HG02938 (cell line): ENCODE data around the gene CIRBP.

ENCODE experiments used
- ATAC-seq: cut with Tn5 transposase; IDR thresholded peaks from one replicate; pipeline ENCODE4 v1.9.1; 2021; ENCODE audit warnings: mild to moderate bottlenecking, moderate library complexity; ENCODE audit not compliant: unreplicated experiment

CIRBP gene

DNA sequence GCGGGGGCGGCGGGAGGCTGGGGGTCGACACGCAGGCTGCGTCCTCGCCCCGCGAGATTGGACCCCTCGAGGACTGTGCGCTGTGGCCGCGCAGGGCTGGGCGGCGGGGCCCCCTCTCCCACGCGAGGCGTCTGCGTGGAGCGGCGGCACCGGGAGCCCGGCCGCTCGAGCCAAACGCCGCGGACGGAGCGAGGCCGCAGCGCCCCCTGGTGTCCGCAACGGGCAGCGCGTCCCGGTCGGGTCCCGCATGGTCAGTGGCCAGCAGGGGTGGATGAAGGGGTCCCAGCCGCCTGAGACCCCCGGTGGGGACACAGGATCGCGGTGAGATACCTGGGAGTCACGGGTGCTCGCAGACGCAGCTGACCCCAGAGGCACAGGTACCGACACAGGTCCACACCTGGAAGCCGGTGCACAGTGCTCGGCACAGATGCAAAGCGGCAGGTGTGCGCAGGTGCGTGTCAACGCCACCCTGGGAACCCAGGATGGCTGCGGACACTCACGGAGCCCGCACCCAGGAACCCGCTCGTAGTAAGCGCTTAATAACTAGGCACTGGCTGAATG is 2.1 kb upstream of the CIRBP start:
- peak; percentile 10 for ATAC-seq

DNA sequence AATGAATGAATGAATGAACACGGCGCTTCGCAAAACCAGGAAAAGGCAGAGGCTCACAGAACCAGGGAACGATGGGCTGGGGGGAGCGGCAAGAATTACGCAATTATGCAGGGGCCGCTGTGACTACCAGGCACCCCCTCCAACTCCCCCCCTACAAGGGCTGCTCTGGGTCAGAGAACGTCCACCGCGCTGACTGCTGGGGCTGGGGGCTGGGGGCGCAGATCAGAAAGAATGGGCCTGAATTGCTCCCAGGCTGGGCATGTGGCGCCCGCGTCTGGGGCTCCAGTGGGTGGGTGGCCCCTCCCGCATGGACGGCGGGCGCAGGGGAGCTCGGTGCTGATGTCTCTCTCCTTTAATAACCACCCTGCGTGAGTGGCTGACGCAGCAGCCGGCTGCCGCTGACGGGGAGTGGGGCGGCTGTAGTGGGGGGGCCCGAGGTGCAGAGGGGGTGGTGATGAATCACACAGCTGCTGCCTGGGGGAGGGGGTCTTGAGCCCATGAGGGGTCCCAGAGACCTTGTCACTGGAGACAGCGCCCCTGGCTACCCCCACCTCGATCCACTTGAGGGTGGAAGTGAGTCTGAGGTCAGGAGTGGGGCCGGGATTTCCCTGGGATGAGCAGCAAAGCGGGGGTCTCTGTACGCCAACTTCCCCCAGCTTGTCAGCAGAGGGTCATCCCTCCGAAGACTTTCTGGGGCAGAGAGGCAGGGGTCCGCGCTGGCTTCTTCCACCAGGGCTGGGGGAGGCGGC is 1.5 kb upstream of the CIRBP start:
- ATAC-seq = no peak

DNA sequence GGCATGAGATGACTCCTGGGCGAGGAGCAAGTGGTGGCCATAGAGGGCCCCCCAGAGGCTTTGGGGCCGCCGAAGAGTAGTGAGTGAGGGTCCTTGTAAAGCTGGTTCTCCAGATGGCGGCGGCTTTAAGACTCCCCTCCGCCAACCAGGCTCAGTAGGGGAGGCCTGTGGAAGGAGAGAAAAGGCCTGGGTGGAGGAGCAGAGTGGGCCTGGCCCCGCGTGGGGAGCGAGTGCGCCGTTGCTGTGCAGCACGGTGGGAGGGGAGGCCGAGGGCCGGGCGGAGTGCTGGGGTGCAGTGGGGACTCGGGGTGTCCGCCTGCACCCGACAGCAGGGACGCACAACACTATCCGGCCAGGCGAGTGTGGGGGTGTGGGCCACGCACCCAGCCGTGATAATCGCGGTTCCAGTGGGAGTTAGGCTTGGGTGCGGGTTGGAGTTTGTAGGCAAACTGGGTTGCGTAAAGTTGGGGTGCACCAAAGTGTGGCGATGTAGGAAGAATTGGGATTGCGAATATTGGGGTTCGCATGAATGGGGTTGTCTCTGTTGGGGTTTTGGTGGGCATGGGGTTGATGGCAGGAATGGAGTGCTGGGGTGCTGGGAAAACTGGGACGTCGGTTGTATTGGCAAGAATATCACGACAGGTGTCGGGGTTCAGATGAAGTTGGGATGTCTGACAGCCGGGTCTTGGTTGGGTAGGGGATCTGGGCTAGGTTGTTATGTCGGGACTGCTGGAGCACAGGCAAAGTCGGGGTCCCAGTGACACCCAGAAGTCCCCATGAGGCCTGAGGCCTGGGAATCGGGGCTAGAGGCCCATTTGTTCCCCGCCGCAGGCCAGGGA is 687 bp upstream of the CIRBP start:
- no peak for ATAC-seq

DNA sequence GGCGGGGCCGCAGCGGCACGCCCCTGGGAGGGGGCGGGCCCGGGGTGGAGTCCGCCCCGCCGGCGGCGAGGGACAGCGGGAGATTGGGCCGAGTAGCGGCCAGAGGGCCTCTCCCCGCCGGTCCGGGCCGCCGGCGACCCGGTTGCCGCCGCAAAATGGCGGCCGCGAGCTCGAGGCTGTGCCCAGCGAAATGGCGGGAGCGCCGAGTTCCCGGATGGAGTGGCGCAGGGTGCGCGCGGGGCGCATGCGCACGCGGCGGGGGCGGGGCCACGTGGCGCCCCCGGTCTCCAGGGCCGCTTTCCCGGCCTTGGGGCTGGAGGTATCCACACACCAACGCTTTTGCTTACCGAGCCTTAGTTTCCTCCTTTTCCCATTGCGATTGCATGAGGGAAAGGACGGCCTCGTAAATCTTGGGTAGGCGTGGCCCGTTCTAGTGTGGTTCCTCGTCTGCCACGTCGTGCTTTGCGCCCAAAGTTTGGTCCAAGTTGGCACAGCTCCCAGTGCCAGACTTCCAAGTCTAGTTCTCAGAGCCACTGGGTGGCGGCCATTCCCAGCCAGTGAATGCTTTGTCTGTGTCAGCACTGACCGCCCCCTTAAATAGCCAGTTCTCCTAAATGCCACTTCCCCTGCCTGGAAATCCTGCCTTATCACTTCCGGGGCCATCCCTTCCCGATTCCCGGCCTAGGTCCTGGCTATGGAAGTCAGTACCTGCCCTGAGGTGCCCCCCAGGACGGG is 513 bp downstream of the CIRBP start:
- peak; percentile 19 for ATAC-seq

DNA sequence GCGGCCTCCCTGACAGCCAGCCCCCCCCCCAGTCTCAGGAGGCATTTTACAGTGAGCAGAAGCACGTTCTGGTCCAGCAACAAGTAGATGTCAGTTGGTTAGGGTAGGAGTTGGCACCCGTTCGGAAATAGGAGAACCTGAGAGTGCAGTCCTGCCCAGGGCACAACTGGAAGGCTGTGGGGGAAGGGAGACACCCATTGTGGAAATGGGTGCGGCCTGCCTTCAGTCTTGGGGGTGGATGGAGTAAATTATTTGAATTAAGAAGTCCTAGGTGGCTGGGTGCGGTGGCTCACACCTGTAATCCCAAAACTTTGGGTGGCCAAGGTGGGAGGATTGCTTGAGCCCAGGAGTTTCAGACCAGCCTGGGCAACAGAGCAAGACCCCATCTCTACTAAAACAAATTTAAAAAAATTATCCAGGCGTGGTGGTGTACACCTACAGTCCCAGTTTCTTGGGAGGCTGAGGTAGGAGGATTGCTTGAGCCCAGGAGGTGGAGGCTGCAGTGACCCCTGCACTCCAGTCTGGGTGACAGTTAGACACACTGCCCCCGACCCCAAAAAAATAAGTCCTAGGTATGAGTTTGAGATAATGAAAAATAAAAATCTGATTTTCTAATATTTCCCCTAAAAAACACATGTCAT is 1.2 kb downstream of the CIRBP start:
- no peak for ATAC-seq

DNA sequence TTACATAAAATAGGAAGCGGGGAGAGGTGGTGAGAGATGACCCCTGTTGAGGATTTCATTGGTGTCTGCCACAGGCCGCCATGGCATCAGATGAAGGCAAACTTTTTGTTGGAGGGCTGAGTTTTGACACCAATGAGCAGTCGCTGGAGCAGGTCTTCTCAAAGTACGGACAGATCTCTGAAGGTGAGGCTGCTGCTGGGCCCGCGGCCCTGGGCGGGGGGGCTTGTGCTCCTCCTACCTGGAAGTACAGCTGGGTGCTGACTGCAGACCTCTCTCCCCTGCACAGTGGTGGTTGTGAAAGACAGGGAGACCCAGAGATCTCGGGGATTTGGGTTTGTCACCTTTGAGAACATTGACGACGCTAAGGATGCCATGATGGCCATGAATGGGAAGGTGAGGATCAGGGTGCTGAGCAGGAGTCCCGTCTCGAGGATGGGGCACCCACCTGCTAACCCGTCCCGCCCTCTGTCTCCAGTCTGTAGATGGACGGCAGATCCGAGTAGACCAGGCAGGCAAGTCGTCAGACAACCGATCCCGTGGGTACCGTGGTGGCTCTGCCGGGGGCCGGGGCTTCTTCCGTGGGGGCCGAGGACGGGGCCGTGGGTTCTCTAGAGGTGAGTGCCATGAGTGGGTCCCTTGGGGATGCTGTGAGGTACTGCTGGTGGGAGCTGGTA is 1.9 kb downstream of the CIRBP start:
- ATAC-seq = no peak

DNA sequence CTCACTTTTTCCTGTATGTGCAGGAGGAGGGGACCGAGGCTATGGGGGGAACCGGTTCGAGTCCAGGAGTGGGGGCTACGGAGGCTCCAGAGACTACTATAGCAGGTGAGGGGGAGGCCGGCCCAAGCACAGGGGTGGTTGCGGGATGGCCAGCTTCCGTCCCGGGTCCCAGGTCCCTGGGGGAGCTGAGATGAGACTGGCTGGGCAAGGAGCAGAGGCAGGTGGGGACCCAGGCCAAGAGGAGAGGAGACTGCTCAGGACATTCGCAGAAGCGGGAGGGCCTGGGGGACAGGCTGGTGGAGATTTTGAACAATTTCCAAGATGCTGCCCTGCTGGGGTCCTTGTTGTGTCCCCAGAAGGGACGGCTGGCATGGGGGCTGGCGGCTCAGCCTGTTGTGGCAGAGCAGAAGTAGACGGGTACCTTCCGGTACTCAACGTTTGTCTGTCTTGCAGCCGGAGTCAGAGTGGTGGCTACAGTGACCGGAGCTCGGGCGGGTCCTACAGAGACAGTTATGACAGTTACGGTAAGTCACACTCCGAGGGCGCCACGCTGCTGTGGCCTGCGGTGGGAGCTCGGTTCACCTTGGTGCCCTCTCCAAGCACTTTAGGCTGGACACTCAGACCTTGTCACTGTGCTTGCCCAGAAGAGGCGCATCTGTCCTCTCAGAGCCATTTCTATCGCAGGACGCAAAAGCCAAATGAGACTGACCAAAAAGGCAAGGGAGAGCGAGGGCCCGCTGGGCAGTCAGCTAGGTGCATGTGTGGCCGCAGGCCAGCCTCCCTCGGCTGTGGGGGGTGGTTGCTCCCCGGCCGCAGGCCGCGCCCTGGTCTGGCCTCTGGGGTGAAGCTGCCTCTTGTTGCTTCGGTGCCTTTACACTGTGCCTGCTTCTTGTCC is 2.6 kb downstream of the CIRBP start:
- ATAC-seq = no peak

DNA sequence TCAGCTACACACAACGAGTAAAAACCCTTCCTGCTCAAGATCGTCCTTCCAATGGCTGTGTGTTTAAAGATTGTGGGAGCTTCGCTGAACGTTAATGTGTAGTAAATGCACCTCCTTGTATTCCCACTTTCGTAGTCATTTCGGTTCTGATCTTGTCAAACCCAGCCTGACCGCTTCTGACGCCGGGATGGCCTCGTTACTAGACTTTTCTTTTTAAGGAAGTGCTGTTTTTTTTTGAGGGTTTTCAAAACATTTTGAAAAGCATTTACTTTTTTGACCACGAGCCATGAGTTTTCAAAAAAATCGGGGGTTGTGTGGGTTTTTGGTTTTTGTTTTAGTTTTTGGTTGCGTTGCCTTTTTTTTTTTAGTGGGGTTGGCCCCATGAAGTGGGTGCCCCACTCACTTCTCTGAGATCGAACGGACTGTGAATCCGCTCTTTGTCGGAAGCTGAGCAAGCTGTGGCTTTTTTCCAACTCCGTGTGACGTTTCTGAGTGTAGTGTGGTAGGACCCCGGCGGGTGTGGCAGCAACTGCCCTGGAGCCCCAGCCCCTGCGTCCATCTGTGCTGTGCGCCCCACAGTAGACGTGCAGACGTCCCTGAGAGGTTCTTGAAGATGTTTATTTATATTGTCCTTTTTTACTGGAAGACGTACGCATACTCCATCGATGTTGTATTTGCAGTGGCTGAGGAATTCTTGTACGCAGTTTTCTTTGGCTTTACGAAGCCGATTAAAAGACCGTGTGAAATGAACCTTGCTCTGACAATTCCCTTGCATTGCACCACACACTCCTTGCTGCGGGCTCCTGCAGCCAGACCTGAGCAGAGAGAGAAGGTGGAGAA is 3.5 kb downstream of the CIRBP start:
- no peak for ATAC-seq

DNA sequence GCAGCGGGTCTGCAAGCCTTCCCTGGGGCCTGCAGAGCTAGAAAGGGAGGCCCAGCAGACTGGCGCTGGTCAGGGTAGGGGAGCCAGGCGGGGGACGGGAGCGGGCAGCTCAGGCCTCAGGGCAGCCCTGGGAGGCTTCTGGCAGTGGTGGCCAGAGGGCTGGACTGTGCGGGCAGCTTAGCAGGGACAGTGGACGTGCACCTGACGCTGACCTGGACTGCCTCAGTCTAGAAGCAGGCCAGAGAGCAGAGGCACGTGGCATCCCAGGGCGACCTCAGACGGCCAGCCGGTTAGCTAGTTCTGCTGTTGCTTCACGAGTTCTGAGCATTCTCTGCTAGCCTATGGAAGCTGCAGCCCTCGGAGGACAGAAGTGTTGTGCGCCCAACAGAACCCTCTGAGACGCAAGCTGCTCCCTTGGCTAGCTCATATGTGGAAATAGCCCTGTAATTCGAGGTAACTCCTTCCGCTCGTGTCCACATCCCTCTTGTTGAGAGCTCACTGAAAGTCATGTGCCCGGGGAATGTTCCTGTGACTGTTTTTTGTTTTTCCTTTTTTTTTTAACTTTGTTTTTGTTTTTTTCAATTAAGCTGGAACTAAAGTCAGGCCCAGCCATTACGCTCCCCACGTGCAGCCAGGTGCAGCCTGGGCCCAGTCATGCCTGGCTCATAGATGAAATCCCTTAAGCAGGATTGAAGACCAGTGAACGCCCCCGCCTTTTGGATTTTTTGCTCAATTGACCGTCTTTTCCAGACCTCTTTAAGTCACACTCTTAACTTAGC is 4.3 kb downstream of the CIRBP start:
- no peak for ATAC-seq

DNA sequence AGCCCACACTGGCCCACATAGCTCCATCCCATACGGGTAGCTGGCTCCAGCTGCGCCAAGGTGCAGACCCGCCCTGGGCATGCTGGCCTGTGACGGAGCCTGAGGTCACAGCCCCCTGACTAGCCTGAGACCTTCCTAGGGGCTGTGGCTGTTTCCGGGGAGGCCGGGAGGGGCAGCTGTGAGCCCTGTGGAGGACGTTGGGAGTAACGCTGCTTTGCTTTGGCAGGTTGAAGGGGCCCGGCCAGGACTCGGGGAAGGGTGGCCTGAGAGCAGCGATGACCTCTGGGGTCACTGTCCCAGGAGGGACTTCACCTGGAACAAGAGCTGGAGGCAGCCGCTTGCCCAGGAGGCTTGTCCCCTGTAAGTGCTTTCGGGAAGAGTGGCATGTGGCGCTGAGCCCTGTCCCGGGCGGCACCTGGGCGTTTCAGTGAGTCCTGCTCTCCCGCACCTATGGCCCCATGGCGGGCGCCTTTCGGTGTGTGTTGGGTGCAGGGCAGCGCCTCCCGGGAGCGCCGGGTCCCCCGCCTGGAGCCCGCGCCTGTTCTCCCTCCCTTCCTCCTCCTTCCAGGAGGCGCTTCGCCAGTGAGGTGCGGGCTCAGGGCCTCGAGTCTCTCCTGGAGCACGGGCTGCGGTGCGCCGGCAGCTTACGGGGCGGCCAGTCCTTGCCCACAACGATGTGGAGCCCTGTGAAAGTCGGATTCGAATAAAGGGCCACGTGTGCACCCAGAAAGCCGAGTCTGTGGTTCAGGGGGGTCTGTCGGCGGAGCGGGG is 5.1 kb downstream of the CIRBP start:
- no peak for ATAC-seq

DNA sequence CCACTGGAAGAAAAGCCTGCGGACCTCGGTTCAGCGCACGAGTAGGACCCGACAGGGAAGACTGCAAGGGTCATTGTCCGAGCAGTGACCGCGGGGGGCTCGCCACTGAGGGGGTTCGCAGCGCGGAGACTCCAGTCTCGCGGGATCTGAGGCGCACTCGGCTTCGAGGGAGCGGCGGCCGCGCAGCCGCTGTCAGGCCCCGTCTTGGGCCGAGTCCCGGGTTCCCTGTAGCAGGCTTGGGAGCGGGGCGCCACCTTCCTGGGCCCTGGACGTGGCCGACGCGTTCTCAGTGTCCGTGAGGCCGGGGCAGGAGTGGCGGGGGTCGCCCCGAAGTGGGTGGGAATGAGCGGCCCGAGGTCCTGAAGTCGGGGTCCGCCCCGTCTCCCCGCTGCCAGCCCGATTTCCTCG is 5.7 kb downstream of the CIRBP start:
- no peak for ATAC-seq

DNA sequence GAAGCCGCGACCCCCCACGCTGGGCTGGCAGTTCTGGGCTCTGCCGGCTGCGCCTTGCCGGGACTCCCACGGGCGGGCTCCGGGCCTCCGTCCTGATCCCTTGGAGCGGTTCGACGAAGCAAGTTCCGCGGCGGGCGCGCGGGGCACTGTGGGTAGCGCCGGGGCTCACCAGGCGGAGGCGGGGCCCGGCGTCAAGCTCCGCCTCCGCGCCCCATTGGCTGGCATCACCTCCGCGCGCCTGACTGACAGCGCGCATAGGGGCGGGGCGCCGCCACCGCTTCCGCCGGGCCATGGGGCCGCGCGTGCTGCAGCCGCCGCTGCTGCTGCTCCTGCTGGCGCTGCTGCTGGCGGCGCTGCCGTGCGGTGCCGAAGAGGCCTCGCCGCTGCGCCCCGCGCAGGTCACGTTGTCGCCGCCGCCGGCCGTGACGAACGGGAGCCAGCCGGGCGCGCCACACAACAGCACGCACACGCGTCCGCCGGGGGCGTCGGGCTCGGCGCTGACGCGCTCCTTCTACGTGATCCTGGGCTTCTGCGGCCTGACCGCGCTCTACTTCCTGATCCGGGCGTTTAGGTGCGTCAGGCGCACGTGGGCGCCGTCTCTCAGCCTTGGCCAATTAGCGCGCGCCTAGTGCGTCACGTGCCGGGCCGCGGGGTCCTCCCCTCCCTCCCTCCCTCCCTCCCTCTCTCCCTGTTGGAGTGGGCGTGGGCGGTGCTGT is 6.3 kb downstream of the CIRBP start, which contains the start of gene FAM174C:
Gene FAM174C, plus strand, starts transcription at position 271 of the 716 bp plus-strand sequence. Its CDS starts 20 bp downstream, at position 291.
- ATAC-seq = peak; percentile 75

DNA sequence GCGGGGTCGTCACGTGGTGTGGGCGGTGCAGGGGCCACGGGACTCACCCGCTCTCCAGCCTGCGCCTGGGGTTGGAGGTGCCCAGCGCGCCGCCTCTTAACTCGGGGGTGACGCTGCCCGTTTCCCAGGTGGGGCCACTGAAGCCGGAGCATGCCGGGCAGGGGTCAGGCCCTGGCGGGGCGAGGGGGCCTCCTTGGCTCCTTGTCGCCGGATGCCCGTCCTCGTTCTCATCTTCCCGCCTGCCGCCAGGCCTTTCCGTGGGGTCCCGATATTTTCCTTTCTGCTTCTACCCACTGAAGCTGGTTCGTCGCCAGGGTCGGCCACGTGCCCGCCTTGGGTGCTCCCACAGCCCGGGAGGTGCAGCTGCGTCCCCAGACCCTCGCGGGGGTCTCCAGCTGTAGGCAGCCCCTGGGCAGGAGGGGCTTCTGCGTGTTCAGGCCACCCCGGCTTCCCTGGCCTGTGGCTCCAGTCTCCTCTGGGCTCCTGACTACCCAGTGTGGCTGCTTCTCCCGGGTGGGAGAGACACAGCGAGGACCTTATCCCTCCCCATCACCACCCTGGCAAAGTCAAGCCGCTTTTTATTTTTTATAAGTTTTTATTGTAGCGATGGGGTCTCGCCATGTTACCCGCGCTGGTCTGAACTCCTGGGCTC is 7.0 kb downstream of the CIRBP start:
- no peak for ATAC-seq

DNA sequence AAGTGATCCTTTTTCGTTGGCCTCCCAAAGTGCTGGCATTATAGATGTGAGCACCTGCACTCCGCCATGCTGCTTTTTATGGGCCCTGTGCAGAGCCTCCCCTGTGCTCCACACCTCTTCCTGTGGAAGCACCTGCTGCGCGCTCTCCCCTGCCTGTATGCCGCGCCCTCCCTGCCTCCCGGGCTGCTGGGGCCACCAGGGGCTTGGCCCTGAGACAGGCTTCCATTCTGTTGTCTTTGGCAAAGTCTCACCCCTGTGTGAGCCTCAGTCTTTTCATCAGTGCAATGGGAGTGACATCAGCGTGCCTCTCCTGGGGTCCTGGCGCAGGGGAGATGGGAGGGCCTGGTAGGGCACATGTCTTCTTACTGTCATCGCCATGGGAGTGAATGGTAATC is 7.5 kb downstream of the CIRBP start:
- no peak for ATAC-seq

DNA sequence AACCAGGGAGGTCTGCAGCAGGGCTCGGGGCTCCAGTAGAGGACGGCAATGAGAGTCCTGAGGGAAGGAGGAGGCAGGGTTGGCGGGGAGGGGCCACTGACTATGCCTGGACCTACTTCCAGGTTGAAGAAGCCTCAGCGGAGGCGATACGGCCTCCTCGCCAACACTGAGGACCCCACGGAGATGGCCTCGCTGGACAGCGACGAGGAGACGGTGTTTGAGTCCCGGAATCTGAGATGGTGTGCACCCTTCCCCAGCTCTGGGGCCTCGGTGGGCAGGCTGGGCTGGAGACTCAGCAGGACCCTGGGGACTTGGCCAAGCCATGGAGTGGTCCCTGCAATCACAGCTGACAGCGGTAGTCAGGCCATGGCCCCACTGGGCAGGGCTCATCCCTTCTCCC is 7.9 kb downstream of the CIRBP start:
- ATAC-seq = no peak

DNA sequence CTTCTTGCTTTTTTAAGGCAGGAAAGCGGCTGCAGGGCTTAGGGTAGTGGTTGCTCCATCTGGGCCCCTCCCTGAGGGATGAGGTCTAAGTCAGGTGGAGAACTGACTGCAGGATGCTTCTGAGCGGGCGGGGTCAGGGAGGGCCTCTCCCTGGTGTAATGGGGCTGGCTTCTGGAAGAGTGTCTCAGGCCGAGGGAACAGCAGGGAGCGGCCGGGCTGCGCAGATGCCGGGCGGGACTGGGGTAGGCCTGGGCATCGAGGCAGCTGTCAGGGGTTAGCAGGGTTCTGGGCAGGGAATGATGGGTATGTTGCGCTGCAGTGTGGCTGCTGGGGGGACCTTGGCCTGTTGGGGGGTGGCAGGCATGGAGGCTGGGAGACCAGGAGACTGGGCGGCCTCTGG is 8.9 kb downstream of the CIRBP start:
- ATAC-seq = no peak
